Fibroblast of skin of right biceps (primary cell): ENCODE measurements around the gene NDUFA13.

ENCODE experiments used
- DNase-seq: peaks from one replicate; pipeline ENCODE4 v3.0.0-alpha.2; 2013

NDUFA13 gene

DNA sequence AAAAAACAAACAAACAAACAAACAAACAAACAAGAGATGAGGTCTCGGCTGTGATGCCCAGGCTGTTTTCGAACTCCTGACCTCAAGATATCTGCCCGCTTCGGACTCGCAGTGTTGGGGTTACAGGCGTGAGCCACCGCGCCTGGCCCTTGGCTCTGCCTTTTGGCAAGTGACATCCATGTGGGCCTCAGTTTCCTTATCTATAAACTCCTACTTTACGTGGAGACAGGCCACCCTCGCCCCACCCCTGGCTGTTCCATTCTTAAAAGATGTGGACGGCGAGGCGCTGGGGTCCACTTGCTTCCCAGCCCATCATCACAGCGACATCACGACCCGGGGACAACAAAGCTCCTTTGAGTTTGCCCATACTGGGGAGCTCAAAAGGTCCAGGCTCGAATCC is 2.3 kb upstream of the NDUFA13 start:
- no peak for DNase-seq

DNA sequence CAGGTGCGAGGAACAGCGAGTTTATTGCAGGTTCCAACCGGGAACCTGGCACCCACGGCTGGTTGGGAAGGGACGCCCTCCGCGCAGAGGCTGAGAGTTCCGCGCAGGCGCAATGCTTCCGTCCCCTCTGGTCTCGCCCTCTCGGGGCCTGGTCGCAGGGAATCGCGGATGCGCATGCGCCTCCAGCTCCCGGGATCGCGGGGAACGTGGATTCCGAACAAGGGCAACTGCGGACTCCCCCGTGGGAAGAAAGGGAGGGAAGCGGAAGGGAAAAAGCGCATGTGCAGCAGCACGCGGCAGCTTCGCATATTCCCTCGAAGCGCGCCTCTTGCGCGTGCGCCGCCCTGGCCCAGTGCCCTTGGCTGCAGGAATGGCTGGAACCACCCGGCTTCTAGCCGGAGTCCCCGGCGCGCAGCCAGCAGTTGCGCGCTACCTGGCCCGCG is 1.8 kb upstream of the NDUFA13 start:
- peak; percentile 71 for DNase-seq

DNA sequence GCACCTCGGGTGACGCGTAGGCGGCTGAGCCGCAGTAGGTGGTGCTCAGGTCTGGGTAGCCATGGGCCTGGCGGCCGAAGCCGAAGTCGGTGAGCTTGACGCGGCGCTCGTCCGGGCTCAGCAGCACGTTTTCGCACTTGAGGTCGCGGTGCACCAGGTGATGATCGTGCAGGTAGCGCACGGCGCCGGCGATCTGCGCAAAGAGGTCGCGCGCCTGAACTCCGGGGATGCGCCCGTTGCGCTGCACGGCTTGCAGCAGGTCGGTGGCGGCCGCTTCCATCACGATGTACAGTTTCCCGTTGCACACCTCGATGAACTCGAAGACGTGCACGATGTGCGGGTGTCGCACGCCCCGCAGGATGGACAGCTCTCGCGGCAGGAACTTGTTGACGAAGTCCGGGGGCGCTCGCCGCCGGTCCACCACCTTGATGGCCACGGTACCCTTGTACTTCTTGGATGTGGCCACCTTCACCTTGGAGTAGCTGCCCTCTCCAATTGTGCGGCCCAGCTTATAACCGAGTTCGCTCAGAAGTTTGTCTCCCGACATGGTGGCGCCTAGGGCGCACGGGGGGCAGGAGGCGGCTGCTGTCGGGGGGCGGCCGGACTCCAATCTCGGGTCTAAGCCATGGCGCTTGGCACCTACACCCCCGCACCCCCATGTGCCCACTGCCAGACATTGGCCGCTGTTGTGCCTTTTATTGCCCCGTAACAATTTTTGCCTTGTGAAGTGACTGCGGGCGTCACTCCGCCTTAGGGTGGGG is 964 bp upstream of the NDUFA13 start, which contains the start of gene TSSK6:
Gene TSSK6 (minus strand): TSS at position 668 of the 761 bp plus-strand sequence. CDS start 121 bp downstream, at position 547.
- no peak for DNase-seq

DNA sequence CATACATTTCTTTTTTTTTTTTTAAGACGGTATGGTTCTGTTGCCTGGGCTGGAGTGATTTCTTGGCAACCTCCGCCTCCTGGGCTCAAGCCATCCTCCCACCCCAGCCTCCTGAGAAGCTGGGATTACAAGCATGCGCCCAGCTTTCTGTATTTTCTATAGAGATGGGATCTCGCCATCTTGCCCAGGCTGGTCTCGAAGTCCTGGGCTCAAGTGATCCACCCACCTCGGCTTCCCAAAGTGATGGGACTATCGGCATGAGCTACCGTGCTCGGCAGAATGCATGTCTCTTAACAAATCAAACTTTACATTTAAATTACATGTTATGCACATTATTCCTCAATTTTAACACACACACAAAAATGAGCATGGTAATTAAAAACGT is 1.2 kb downstream of the NDUFA13 start:
- DNase-seq: no peak

DNA sequence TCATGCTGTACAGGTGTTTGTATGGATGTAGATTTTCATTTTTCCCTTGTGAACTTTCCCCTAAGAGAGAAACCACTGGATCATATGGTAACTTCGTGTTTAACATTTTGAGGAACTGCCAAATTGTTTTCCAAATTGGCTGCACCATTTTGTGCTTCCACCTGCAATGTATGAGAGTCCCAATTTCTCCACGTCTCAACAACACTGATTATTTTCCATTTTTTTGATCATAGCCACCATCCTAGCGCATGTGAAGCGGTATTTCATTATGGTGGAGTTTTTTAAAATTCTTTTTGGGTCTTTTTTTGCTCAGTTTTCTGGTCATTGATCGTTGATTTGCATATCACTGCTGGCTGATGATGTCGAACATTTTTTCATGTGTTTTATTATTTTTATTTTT is 5.0 kb downstream of the NDUFA13 start:
- no peak for DNase-seq

DNA sequence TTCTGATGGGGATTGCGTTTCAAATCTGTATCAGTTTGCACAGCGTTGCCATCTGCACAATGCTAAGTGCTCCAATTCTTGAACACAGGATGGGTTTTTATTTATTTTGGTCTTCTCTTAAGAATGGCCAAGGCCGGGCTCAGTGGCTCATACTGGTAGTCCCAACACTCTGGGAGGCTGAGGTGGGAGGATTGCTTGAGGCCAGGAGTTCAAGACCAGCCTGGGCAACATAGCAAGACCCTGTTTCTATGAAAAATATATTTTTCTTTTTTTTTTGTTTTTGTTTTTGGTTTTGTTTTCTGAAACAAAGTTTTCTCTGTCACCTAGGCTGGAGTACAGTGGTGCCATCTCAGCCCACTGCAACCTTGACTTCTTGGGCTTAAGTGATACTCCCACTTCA is 7.2 kb downstream of the NDUFA13 start:
- DNase-seq: no peak

DNA sequence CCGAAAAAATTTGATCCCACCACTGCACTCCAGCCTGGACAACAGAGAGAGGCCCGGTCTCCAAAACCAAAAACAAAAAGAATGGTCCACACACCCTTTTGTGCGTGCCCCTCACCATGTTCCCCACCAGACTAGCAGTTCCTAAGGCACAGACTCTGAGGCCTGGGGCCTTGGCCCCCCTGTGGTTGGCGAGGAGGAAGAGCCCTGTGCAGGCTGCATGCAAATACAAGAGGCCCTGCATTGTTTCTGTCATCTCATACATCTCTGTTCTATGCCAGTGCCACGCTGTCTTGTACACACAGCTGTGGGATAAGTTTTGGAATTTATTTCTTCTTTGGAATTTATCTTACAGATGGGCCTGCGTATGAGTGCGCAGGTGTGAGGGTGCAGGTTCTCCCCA is 8.0 kb downstream of the NDUFA13 start:
- DNase-seq: no peak

DNA sequence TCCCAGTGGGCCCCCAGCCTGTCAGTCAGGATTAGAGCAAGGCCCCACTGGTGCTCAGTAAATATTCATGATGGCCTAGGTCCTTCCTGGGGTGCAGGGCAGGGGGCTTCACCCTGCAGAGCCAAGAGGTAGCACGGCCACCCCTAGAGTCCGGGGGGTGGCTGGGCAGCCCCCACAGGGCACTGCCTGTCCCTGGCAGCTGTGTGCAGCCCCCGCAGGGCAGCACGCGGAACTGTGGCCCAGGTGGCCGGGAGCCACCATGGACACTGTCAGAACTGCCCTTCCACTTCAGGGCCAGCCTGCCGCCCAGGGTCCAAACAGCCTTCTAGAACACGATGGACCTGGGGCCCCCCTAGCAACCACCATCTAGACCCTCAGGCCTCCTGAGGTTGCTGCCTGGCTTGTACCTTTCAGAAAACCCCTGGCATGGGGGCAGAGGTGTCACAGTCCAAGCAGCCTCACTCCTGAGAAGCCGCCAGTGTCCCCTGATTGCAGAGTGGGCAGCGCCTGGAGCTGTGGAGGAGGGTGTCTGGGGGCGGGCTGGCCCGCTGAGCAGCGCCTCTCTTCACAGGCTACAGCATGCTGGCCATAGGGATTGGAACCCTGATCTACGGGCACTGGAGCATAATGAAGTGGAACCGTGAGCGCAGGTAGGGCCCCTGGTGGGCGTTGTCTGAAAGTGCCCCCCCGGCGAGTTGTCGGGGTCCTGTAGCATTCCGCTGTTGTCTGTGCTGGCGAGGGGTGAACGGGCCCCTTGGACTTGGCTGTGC is 9.8 kb downstream of the NDUFA13 start:
- no peak for DNase-seq

DNA sequence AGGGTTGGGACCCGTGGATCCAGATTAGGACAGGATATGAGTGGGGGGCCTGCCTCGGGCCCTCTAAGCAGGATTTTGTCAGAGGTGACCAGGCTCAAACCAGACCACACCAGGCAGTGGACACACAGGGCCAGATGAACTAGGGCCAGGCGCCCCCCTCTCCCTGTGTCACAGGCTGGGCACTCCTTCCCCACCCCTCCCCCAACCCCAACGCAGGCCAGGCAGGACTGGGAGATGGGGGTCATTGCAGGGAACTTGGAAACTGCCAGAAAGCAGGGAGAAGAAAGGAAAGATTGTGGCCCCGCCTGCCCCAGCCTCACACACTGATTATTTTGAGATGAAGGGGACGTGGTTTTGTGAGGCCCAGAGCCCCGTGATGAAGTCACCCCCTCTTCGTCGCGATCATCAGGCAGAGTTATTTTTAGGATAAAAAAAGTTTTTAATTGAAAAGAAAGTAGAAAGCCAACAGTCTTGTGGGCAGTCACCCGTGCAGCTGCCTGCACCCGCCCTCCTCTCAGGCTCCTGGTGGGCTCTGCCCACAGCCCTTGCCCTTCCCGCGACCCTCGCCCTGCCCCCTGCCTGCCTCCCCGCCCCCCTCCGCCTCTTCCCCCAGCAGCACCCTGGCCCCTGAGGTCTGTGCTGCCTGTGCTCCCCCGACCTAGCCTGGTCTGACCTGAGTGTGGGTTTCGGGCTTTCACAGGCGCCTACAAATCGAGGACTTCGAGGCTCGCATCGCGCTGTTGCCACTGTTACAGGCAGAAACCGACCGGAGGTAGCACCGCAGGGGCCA is 10.8 kb downstream of the NDUFA13 start:
- no peak for DNase-seq

DNA sequence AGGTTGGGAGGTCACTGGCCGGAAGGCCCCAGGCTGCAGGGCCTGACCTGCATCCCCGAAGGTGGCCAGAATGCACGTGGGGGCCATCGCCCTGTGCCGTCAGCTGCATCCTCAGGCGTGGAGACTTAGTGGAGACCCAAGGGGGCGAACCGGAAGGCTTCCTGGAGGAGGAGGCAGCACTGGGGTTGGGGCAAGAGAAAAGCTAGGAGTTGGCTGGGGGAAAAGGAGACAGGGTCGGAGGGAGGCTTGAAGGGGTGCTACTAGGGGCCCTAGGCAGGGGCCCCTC is 11.3 kb downstream of the NDUFA13 start:
- DNase-seq: no peak

DNA sequence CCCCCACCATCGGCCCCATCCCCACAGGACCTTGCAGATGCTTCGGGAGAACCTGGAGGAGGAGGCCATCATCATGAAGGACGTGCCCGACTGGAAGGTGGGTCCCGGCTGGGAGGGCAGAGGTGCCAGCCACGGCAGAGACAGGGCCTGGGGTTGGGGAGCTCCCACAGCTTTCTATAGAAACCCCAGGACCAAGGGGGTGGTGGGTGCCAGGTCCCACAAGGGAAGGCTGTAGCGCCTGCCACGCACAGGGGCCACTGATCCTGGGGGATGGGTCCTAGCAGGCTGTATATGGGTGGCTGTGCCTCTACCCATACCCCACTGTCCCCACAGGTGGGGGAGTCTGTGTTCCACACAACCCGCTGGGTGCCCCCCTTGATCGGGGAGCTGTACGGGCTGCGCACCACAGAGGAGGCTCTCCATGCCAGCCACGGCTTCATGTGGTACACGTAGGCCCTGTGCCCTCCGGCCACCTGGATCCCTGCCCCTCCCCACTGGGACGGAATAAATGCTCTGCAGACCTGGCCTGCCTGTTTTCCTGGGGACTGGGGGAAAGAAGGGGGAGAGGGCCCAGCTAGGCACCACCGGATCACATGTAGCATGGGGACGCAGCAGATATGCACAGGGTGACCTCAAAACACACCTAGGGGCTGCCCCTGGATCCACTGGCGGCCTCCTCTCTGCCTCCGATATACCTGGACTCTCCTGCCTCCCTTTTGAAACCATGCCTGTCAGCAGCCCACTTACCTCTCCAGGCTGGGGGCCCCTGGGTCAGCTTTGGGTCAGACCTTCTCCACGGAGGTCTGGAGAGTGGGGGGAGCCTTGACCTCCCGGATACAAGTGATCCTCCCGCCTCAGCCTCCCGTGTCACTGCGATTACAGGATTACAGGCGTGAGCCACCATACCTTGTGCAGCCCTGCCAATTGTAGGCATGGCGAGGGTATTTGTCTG is 11.9 kb downstream of the NDUFA13 start:
- no peak for DNase-seq

DNA sequence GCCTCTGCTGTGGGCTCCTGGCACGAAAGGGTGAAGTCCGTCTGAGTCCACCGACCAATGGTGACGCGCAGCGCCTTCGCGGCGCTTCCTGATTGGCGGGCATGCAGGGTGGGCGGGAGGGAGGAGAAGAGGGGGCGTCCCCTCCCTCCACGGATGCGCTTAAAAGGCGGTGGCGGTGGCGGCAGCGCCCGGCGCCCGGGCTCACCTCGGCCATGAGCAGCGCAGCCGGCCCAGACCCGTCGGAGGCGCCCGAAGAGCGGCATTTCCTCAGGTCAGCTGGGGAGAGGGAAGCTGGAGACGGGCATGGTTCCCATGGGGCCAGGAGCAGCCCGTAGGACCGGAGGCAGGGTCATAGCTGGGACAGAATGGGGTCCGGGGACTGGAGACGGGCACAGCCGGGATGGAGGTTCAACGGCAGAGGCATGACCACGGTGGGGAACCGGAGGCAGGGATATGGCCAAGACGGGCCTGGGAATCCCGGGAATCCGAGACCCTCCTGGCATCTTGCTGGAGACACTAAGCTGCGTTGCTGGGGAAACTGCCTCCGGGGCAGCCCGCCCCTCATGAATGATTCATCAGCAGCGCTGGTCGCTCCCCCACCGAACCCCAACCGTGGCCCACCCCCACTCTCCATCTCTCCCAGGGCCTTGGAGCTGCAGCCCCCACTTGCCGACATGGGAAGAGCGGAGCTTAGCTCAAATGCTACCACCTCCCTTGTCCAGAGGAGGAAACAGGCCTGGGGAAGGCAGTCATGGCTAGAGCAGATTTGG is 12.9 kb downstream of the NDUFA13 start, which contains the start of gene YJEFN3:
Gene YJEFN3 (plus strand): TSS at position 191 of the 770 bp plus-strand sequence. CDS start 22 bp downstream, at position 213.
- peak; percentile 66 for DNase-seq

DNA sequence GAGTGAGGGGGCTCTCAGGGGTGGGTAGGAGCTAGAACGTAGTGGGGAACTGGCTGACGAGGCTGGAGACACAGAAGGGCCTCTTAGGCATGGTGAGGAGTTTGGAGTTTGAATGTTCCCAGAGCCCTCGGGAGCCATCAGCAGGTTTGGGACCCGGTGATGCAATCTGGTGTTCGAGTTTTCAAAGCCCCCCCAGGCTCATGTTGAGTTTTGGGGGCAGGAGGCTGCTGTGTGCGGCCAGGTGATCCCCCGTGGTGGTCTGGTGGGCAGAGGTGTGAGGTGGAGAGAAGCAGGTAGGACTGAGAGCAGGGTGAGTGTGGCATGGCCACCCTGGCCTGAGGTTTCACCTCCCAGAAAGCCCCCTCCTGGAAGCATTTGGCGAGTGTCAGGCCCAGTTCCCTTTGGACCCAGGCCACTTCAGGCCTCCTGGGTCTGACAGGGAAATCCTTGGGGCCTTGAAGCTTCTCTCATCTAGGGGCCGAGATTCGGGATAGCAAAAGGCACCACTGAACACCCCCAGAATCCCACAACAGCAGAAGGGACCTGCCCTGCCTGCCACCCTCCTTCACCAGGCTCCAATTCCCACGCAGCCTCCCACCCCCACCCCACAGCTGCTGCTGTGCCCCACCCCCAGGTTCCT is 13.9 kb downstream of the NDUFA13 start:
- DNase-seq: no peak

DNA sequence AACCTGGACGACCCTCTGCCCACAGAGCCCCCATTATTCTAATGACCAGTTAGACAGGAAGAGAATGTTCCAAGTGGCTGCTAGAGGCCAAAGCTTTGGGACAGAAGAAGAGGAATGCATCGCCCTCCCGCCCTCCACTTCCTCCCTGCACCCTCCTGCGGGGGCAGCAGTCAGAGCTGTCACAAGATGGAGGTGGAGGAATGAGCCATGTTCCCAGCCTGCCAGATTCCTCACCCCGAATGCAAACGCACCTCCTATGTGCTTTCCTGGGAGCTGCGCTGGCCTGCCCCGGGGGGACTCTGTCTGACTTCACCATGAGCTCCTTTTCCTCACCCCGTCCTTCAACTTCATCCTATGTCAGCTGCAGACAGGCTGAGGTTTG is 14.4 kb downstream of the NDUFA13 start:
- DNase-seq: no peak

DNA sequence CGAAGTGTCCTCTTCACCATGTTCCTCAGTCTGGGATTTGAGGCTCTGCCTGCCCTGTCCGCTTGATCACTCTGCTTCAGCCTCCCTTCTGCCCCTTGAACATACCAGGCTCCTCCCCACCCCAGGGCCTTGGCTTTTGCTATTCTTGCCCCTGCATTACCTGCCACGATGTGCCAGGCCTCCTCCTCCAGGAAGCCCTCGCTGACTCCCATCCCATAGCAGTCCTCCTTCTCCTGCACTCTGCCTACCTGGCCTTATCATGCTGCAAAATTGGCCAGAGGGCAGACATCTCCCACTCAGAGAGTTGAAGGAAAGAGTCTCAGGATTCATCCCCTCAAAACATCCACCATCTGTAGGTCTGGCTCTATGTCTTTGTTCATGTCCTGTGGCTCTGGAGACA is 14.9 kb downstream of the NDUFA13 start:
- DNase-seq: no peak

DNA sequence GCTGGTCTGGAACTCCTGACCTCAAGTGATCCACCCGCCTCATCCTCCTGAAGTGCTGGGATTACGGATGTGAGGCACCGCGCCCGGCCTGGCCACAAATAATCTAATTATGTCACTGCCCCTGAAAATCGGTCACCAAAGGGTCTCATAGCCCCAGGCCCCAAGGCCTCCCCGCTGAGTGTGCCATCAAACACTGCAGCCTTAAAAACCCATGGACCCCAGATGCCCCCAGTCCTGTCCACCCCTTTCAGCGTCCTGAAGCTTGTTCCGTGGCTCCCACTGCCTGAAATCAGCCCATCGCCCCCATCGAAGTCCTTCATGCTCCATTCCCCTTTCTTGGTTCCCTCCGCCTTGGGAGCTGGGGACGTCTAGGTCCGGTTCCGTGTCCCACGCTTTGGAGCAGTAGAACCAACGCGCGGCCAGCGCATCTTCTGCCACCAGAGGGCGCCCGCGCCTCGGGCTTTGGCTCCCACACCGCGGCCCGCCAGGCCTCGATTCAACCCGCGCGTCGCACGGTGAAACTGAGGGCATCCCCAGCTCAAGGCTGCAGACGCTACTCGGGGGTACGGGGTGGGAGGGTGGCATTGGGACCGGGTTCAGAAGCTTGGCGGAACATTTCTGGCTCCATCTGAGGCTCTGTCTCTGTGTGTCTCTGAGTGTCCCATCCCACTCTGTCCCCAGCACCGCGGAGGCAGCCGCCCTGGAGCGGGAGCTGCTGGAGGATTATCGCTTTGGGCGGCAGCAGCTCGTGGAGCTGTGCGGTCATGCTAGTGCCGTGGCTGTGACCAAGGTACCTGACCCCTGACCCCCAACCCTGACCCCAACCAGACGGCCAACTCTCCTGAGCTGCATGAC is 16.2 kb downstream of the NDUFA13 start:
- DNase-seq: peak; percentile 60

DNA sequence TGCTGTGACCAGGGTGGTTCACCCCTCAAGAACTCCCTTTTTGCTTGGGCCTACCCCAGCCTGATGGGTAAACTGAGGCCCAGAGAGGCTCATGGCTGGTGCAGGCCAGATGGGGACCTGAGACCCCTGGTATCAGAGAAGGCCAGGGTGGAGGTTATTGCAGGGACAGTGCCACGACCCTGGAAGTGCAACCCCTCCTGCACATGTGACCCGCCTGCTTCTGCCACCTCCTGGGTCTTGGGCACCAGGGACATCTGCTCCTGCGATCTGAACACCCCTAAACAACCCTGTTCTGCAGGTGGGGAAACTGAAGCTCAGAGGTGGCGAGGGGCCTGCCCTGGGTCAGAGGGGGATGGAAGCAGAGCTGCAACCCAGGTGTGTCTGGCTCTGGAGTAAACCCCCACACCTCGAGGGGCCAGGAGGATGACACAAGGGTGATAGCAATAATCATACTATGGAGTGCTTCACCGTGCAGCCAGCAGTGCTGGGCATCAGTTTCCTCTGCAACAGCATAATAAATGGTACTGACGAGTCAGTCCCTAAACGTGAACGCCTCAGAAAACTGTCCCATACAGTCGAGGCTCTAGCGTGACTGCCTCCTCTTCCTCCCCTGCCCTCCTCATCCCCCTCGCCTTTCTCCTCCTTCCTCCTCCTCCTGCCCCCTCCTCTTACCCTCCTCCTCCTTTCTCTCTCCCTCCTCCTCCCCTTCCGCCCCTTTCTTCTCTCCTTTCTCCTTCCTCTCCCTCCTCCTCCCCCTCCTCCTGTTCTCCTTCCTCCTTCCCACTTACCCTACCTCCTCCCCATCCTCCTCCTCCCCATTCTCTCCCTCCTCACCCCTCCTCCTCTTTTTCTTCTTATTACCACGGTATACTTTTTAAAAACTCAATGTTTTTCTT is 17.0 kb downstream of the NDUFA13 start:
- DNase-seq: no peak

DNA sequence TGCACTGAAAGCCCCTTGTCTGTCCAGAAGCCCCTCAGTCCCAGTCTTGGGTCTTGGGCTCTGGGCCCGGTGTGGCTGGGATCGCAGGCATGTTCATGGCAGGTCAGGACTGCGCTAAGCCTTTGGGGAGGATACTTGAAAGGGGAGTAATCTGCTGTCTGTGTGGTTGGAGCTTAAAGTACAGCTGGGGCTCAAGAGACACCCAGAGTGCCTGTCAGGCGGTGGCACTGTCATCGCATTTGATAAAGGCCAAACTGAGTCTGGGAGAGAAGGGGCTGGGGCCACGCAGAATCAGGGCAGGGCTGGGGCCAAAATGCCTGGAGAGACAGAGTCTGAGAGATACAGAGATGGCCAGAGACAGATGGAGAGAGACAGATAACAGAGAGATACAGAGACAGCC is 17.8 kb downstream of the NDUFA13 start:
- no peak for DNase-seq
